Mammary epithelial cell (primary cell): Measurements from ENCODE around the gene KRT14.

ENCODE experiments used
- CTCF ChIP-seq, 2 donors: IDR thresholded peaks in 1 of 2; conservative IDR thresholded peaks in 1 of 2; 2 replicates each; pipeline ENCODE4 v1.5.1; 2011 to 2012; ENCODE audit warnings: inconsistent platforms in 2 of 2, low read length in 2 of 2, mild to moderate bottlenecking in 2 of 2, control low read depth in 1 of 2, low read depth in 1 of 2; ENCODE audit not compliant: insufficient read depth in 1 of 2; ENCODE audit errors: extremely low read depth in 1 of 2
- EZH2 ChIP-seq: IDR thresholded peaks from 2 replicates; pipeline ENCODE4 v1.6.1; 2012; ENCODE audit warnings: low read length, inconsistent platforms, borderline replicate concordance

- no peak for TF ChIP-seq CTCF (conservative IDR thresholded peaks at IDR 0.05 in 1 of 2, IDR thresholded peaks at IDR 0.05 in 1 of 2; ENCODE audit: extremely low read depth in 1 of 2, insufficient read depth in 1 of 2, low read depth in 1 of 2, low read length in 2 of 2)
- no peak for TF ChIP-seq EZH2
Measured at GRCh38 chr17:41544491-41544892, 42.2 kb downstream of the KRT14 start.
